Stimulated activated CD4-positive, alpha-beta T cell treated with anti-CD3 and anti-CD28 coated beads, Interleukin-12 subunit alpha, Interleukin-12 subunit beta, amount 100 ng/mL, for 24 hours (primary cell): Measurements from ENCODE around the gene PKP3.

Experiments
- DNase-seq, 2 experiments: peaks; one replicate each; pipeline ENCODE4 v3.0.0-alpha.2; 2020; ENCODE audit warnings: low read depth in 2 of 2

PKP3 gene

GRCh38 chr11:444396-445144 is 50.6 kb downstream of the PKP3 start:
- no peak for DNase-seq

DNA sequence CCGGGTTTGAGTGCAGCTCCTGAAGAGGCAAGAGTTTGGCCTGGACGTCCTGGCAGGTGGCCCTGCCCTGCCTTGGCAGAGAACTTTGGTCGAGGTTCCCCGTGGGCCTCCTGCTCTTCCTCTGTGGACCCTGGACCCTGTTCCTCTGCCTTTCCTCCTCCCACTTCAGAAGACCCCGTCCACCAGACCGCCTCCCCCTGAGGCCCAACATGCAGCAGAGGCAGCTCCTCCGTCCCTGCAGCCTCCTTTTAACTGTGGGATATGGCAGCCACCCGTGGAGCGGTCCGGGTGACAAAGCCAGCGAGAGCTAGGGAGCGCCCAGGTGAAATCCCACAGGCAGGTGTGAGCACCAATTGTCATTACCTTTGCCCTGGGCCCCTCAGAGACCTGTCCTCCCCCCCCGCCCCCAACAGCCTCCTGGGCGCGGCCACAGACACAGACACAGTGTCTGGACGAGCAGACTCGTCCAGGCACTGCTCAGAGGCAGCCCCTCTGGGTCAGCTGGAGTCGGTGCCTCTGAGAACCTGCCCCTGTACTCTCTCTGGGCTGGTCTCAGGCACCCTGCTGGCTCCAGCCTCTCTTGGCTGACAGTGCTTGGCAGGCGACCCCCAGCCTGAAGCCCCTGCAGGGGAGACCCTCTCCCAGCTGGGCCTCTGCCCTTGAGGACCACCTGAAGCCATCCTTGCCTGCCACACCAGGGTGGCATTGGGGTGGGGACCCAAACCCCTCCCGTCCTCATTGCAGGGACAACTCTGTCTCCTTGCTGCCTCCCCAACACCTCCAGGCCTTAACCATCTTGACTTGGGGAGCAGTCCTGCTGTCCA is 52.0 kb downstream of the PKP3 start:
- DNase-seq = no peak

DNA sequence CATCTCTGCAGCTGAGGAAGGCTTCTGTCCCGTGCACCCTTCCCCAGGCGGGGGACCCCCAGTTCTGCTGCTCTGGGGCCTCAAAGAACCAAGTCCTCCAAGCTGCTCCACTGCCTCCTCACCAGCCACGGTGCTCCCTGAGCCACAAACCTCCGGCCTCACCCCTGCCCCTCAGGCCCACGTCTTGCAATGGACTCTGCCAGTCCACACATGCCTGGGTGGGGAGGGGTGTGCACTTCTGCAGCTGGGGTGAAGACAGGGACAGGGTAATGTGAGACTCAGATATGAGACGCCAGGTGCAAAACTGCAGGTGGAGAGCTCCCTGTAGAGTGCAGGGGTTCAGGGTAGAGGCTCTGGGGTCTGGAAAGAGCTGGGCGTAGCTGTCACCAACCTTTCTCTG is 52.9 kb downstream of the PKP3 start:
- DNase-seq = no peak

GRCh38 chr11:447923-448731 is 54.1 kb downstream of the PKP3 start:
- peak; percentile 90 to 97 for DNase-seq

GRCh38 chr11:449889-450808 is 56.1 kb downstream of the PKP3 start, which contains the start of gene PTDSS2:
TSS of gene PTDSS2 (plus strand) at chr11:450279. CDS start at chr11:450456, 177 bp downstream.
- DNase-seq = peak; percentile 87 to 95

GRCh38 chr11:450809-451451 is 56.9 kb downstream of the PKP3 start:
- DNase-seq = peak; percentile 54 to 60

GRCh38 chr11:451738-452137 is 57.7 kb downstream of the PKP3 start:
- DNase-seq = no peak

DNA sequence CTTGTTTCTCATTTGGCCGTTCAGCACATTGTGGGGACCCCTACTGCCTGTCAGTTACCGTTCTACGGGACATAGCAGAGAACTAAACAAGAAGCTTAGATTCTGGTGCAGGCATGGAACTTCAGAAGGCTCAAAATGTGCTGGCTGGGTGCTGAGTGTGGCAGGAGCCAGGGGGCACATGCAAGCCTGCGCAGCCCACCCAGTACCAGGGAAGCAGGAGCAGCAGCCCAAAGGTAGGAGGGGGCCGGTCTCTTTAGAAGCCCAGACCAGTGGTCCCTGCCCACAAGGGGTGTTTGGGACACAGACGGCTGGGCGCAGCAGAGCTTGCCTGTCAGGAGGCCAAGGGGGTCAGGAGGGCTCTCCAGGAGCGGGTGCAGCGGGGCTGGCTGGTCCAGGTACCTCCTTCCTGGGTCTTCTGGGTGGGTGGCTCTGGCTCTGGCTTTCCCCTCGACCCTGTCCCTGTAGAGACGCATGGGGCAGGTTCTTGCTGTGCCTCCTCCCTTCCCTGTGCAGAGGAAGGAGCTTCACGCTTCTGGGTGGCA is 58.3 kb downstream of the PKP3 start:
- DNase-seq = no peak

DNA sequence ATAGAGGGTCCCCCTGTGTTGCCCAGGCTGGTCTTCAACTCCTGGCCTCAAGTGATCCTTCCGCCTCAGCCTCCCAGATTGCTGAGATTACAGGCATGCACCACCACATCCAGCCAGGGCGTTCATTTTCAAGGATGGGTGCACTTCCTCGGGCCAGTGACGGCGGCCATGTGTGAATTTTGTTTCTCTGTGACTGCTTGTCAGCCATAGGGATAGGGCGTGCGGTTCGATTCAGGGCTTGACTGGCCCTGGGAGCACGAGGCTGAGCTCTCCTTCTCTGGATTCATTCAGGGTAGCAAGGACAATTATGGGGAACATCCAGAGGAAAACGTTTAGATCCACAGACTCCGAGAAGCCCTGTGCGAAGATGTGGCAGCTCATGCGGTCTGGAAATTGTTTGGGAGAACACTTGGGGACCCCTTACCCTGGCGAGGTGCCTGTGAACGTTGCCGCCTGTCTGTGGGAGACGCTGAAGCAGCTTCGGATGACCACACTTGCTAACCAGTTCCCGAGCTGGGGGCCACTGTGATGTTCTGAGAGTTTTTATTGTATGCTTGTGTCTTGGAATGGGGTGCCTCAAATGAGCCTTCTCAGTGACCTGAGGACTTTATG is 59.0 kb downstream of the PKP3 start:
- DNase-seq = no peak

GRCh38 chr11:453564-453963 is 59.6 kb downstream of the PKP3 start:
- DNase-seq = no peak

- DNase-seq = no peak
Measured at GRCh38 chr11:454043-454442, 60.0 kb downstream of the PKP3 start.
